HG03442 (cell line): ENCODE data around the gene DPH7.
"Not testable (repeated sequence)": the region's sequence is repeated elsewhere in the genome, so short reads cannot be mapped to it uniquely, and the experiment has no call there.

Experiments used
- ATAC-seq: cut with Tn5 transposase; IDR thresholded peaks from one replicate; pipeline ENCODE4 v1.9.1; 2021; ENCODE audit warnings: mild to moderate bottlenecking, moderate library complexity; ENCODE audit not compliant: unreplicated experiment

DPH7 gene

DNA sequence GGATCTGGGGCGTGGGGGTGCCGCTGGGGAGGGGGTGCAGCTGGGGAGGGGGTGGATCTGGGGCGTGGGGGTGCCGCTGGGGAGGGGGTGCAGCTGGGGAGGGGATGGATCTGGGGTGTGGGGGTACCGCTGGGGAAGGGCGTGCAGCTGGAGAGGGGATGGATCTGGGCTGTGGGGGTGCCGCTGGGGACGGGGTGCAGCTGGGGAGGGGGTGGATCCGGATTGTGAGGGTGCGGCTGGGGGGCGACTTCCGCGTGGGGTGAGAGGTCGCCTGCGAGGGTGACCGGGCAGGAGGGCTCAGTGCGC is 27.8 kb downstream of the DPH7 start:
- not testable (repeated sequence) for ATAC-seq

GRCh38 chr9:137550231-137550621 is 28.5 kb downstream of the DPH7 start, which contains the start of gene PNPLA7:
Gene PNPLA7, minus strand, starts transcription at chr9:137550402. Its CDS starts 205 bp downstream, at chr9:137550197.
- no peak for ATAC-seq

DNA sequence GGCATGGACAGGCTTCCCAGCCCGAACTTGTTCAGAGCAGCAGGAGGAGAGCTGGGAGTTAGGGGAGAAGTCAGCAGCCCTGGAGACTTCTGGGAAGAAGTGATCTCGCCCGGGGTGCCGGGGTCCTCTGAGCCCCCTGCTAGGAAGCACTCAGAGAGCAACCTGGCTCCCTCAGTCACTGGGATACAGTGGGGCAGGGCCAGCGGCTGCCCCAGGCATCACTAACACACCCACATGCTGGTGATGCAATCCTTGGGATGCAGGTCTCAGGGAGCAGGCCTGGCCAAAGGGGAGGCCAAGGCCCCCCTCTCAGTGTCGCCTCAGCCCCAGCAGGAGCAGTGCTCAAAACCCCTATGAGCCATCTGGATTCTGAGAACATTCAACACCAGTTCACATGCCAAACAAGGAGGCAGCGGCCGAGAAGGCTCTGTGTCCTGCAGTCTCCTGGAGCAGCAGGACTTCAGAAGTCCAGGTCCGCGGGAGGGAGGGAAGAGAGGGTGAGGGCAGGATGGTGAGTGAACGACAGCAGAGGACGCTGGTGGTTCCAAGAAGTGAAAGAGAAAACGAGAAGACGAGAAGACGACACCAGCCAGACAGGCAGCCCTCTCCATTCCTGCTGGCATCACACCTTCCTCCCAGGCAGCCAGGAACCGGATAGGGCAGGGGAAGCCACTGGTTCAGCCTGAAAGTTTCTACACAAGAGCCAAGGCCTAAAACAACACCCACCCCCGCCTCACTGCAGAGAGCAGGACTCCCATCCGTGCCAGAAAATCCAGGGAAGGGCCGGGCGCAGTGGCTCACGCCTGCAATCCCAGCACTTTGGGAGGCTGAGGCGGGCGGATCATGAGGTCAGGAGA is 30.8 kb downstream of the DPH7 start:
- ATAC-seq: no peak

- ATAC-seq: no peak
These were observed 33.6 kb downstream of the DPH7 start for GRCh38 chr9:137545123-137545522.

GRCh38 chr9:137544176-137544760 is 34.5 kb downstream of the DPH7 start:
- no peak for ATAC-seq

- ATAC-seq: no peak
These were observed 35.3 kb downstream of the DPH7 start for GRCh38 chr9:137543237-137543963.

DNA sequence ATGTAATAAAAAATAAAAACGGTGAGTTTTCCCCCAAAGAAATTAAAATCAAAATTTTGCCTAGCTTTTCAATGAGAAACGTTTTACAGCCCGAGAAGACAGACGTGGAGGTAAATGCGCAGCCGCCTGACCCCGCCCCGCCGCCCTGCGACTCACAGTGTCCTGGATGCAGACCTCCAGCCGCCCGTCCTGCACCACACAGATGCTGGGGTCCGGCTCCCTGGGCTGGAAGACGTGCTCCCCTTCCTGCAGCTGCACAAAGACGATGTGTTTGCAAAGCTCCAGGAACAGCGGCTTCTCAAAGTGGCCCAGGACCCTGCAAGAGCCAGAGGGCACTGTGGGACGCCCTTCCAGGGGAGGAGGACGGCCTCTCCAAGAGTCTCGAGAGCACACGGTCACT is 36.2 kb downstream of the DPH7 start:
- ATAC-seq: no peak

DNA sequence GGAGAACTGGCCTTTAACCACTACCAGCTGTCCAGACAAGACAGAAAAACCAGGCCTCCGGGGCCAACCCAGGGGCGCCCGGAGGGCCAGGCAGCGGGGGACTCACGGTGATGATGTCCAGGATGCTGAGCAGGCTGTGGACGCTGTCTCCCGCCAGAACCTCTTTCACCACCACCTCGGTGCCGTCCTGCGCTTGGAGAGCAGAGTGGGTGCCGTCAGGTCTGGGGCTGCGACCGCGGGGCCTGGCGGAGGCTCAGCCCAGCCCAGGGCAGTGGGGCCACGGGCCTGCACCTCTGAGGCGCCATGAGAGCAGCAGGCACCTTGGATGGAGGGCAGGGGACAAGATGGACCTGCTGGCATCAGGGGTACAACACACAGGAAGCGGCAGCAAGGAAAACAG is 38.2 kb downstream of the DPH7 start:
- no peak for ATAC-seq

DNA sequence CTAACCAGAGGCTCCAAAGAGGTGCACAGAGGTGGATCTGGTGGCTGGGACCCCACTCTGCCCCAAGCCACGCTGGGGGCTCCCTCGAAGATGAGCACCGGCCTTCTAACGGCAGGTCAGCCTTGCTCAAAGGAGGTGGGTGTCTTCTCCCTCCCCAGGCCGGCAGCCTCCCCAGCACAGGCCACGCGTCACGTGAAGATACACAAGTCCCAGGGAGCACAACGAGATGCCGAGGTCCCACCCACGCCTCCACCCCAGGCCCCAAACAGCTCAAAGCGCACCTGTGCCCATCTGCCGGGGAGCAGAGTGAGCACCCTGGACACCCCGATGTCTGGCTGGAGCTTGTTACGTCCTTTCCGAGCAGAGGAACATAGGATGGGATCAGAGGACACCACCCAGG is 40.7 kb downstream of the DPH7 start:
- no peak for ATAC-seq

- ATAC-seq: not testable (repeated sequence)
These were observed 42.1 kb downstream of the DPH7 start for GRCh38 chr9:137536594-137537131.

DNA sequence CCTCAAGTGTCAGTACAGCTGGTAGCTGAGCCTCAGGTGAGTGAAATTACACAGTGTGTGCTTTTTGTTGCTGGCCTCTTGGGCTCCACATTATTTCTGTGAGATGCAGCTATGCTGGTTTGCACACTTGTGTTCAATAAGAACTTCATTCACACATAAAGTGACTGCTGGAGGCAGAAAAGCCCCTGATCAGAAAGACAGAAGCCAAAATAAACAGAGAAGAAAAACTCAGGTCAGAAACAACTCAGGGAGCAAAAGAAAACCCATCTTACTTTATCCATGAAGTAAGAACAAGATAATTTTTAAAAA is 43.7 kb downstream of the DPH7 start:
- ATAC-seq: no peak

- ATAC-seq: no peak
These were observed 44.2 kb downstream of the DPH7 start for GRCh38 chr9:137534256-137535119.

DNA sequence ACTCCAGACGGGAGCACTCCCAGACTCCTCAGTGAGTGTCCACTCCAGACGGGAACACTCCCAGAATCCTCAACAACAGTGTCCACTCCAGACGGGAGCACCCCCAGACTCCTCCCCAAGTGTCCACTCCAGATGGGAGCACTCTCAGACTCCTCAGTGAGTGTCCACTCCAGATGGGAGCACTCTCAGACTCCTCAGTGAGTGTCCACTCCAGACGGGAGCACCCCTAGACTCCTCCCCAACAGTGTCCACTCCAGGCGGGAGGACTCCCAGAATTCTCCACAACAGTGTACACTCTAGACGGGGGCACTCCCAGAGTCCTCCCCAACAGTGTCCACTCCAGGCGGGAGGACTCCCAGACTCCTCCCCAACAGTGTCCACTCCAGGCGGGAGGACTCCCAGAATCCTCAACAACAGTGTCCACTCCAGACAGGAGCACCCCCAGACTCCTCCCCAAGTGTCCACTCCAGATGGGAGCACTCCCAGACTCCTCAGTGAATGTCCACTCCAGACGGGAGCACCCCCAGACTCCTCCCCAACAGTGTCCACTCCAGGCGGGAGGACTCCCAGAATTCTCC is 45.7 kb downstream of the DPH7 start:
- not testable (repeated sequence) for ATAC-seq

DNA sequence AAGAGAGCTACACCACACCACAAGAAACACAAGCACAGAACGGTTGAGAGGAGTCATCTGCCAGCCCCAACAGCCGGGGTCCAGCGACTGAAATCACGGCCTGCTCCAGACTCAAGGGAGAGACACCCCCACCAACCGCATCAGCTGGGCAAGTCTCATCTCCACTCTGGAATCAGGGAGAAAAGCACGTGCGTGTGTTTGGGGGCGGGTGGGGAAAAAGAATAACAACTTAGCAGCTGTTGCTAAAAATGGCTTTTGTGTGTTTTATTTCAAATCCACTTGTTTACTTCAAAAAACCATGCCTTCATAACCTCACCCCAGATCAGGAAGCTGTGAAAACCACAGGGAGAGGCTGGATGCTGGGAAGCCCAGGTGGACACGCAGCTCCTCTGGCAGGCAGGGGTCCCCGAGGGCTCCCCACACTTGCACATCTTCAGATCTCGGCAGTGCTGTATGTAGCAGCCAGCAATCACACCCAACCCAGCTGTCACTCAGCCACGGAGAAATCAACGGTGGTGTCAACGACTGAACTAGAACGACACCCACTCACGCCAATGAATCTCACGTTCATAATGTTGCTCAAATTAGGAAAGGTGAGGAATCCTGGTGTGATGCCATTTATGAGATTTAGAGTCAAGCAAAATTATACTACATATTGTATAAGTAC is 47.5 kb downstream of the DPH7 start:
- ATAC-seq: no peak

GRCh38 chr9:137530331-137530730 is 48.4 kb downstream of the DPH7 start:
- ATAC-seq: no peak

- ATAC-seq: no peak
These were observed 53.8 kb downstream of the DPH7 start for GRCh38 chr9:137524981-137525317.

- ATAC-seq: no peak
These were observed 54.4 kb downstream of the DPH7 start for GRCh38 chr9:137524161-137524980.

DNA sequence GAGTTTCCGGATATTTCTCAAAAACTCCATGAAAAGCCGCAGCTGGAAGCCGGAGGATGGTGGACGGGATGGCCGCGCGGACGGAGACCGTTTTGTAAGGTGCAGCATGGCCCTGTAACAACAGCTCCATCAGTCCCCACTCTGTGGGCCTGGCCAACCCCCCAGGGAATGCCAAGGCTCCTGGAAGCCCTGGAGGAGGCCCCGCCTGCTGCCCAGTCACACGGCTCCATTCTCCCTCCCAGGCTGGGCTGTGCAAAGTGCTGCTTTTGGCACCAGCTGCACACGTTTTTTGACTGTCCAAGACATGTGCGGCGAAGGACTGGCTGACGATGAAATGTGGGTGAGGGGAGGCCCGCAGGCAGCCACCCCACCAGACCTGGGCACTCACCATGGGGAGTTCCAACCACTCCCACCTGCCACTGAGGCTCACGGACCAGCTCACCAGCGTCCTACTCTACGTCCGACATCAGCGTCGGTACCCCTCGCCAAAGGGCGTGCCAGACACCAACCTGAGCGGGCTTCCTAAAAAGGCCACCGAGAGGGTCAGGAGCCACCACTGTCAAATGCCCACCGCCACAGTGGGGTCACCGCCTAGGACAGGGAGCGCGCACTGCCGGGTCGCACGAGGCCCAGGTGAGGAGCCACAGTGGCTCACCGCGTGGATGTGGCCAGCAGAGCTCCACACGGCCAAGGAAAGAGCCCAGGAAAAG is 55.8 kb downstream of the DPH7 start:
- ATAC-seq: no peak
